C1 segment of cervical spinal cord (tissue), 14 donors: Measurements from ENCODE around the gene KRTAP9-1.
"Not testable (repeated sequence)": the region's sequence is repeated elsewhere in the genome, so short reads cannot be mapped to it uniquely, and the experiment has no call there.

Experiments
- DNase-seq, 14 donors: peaks; one replicate each; lab custom pipeline; 2025; lab: John Stamatoyannopoulos, UW

The KRTAP9-1 gene

DNA sequence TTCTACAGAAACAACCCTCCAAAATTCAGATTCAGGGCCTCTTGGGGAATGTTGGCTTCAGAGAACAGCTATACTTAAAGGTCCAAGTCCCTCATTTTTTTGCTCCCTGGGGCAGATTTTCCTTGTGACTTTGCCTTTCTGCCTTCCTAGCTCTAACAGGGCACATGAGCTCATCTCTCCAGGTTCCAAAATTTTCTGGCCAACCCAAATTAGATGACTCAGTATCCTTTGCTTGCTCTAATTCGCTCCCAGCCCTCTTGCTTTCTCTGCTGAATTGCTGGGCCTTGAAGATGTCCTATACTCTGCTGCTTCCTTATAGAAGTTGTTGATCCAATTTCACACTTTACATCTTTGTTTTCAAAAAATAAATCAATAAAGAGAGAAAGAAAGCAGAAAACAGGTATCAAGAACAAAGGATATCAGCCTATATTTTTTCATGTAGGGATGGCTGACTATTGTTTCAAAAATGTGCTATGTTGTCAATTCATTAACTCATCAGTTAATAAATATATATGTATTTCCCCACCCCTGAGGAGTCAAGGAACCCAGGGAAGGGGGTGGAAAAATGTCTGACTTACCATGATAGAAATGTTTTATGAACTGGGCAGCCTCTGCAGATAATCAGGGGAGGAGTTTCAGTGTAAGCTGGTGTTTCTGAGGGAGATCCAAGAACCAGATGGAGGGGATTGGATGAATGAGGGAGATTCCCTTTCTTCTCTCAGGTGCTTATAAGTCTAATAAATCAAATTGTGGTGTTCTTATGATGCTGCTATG is 10.7 kb upstream of the KRTAP9-1 start:
- DNase-seq: no peak

DNA sequence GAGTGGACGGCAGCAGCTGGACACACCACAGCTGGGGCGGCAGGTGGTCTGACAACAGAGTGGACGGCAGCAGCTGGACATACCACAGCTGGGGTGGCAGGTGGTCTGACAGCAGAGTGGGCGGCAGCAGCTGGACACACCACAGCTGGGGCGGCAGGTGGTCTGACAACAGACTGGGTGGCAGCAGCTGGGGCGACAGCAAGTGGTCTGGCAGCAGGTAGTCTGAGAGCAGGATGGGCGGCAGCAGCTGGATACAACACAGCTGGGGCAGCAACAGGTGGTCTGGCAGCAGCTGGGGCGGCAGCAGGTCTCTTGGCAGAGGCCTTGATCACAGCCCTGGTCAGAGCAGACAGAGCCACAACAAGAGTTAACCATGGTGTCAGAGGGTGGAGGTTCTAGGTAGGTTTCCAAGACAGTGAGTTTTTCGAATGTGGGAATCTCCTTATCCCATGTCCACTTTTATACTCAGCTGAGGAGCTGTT is 5.2 kb upstream of the KRTAP9-1 start, which contains the start of gene KRTAP4-1:
Gene KRTAP4-1, minus strand, starts transcription at position 432 of the 482 bp plus-strand sequence. Its CDS starts 57 bp downstream, at position 375.
- no peak for DNase-seq

DNA sequence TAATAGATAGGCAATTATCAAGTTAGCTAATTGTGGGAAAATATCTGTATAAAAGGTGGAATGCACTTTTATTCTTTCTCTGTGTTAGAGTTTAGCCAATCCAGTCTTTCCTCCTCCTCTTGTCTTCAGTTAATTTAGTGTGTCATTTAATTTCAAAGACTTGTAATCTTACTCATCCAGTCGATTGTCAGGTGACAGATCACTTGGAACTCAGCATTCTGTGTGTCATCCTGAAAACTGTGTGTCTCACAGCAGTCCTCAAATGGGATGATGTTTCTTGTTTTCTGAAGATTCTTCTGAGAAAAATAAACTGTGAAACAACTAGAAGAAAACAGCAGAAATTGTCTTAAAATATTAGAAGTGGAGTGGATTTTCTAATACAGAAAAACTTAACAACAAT is 4.7 kb upstream of the KRTAP9-1 start:
- no peak for DNase-seq

GRCh38 chr17:41186872-41187271 is 2.8 kb upstream of the KRTAP9-1 start:
- DNase-seq: no peak

- DNase-seq: no peak
Observed at GRCh38 chr17:41190328-41190727, 641 bp downstream of the KRTAP9-1 start.

DNA sequence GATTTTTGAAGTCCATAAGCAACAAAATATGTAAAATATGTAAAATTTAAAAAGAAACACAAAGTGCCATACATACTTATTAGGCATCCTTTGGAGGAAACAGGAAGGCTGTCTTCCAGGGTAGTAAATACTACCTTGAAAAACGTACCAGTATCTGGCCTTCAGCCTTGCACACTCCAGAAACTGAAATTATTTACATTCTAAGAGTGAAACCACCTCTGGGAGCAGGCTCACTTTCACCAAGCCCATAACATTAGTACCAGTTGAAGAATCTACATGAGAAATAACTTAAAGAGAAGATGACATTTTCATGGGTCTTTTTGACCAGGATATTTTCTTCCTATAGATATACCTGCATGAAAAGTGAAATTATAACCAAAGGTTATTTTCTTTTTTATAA is 6.4 kb downstream of the KRTAP9-1 start:
- DNase-seq: no peak

DNA sequence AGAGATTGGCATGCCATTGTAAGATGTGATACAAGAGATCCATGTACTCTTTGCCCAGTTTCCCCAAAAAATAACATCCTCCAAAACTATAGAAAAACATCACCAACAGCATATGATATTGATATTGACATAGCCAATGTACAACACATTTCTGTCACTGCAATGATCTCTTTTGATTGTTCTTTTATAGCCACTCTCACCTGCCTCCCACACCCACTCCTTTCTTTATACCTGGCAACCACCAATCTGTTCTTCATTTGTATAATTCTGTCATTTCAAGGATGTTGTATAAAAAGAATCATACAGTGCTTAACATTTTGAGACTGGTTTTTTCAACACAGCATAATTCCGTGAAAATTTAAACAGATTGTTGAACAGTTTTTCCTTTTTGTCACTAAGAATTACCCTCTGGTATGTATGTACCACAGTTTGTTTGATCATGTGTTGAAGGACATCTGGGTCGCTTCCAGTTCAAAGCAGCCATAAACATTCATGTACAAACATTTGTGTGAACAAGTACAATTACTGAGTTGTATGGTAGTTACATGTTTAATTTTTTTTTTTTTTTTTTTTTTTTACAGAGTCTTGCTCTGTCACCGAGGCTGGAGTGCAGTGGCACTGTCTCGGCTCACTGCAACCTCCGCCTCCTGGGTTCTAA is 9.9 kb downstream of the KRTAP9-1 start:
- no peak for DNase-seq

- no peak for DNase-seq
Observed at GRCh38 chr17:41211845-41212466, 22.3 kb downstream of the KRTAP9-1 start.

DNA sequence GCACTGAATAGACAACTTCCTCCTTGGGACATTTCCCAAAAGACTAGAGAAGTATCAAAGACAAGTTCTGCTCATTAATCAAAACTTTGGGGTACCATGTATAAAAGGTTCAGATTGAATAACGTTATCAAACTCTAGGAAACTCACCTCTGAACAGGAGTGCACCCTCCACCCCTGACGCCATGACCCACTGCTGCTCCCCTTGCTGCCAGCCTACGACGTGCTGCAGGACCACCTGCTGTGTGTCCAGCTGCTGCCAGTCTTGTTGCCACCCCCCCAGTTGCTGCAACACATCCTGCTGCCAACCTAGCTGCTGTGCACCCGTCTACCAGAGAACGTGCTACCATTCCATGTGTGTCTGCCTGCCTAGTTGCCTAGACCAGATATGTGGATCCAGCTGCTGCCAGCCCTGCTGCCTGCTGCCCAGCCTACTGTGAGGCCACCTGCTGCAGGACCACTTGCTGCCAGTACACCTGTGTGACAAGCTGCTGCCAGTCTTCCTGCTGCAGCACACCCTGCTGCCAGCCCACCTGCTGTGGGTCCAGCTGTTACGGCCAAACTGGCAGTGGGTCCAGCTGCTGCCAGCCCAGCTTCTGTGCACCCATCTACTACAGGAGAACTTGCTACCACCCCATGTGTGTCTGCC is 23.0 kb downstream of the KRTAP9-1 start:
- DNase-seq: no peak

DNA sequence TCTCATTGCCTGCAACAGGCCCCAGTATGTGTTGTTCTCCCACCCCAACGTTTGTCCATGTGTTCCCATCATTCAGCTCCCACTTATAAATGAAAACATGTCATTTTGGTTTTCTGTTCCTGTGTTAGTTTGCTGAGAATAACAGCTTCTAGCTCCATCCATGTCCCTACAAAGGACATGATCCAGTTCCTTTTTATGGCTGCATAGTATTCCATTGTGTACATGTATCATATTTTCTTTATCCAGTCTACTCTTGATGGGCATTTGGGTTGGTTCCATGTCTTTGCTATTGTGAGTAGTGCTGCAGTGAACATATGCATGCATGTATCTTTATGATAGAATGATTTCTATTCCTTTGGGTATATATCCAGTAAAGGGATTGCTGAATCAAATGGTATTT is 26.0 kb downstream of the KRTAP9-1 start:
- no peak for DNase-seq

GRCh38 chr17:41223821-41224220 is 34.1 kb downstream of the KRTAP9-1 start:
- no peak for DNase-seq

DNA sequence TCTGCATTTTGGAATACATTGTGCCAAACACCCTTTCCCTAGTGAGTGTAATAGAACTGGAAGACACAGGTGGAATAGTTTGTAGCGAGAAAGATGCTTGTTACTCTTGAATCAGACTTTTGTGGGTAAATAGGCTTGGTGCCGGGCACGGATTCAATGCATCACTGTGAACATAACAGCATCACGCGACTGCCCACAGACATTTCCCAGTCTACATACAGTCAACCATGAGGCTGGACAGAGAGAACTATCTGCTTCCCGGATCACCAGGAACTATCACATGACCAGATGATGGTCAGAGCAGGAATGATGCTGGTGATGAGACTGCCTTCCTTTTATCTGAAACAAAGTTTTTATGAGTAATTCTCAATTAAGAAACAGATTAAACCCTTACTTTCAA is 36.4 kb downstream of the KRTAP9-1 start:
- no peak for DNase-seq

DNA sequence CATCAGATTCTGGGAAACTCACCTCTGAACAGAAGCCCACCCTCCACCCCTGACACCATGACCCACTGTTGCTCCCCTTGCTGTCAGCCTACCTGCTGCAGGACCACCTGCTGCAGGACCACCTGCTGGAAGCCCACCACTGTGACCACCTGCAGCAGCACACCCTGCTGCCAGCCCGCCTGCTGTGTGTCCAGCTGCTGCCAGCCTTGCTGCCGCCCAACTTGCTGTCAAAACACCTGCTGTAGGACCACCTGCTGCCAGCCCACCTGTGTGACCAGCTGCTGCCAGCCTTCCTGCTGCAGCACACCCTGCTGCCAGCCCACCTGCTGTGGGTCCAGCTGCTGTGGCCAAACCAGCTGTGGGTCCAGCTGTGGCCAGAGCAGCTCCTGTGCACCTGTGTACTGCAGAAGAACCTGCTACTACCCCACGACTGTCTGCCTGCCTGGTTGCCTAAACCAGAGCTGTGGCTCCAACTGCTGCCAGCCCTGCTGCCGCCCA is 37.0 kb downstream of the KRTAP9-1 start, which contains the start of gene KRTAP9-2:
Gene KRTAP9-2, plus strand, starts transcription at position 51 of the 498 bp plus-strand sequence. Its CDS starts 7 bp downstream, at position 58.
- DNase-seq: not testable (repeated sequence)

DNA sequence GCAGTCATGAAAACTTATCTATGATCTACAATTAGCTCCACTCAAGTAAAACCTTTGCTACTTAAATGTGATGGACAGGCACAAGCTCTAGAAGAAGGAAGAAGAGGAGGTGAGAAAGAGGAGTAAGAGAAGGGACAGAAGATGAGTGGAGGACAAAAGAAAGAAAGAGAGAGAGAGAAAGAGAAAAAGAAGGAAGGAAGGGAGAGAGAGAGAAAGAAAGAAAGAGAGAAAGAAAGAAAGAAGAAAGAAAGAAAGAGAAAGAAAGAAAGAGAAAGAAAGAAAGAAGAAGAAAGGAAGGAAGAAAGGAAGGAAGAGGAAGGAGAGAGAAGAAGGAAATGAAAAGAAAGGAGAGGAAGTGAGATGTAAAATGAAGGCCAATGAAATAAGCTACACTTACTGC is 40.4 kb downstream of the KRTAP9-1 start:
- DNase-seq: no peak

DNA sequence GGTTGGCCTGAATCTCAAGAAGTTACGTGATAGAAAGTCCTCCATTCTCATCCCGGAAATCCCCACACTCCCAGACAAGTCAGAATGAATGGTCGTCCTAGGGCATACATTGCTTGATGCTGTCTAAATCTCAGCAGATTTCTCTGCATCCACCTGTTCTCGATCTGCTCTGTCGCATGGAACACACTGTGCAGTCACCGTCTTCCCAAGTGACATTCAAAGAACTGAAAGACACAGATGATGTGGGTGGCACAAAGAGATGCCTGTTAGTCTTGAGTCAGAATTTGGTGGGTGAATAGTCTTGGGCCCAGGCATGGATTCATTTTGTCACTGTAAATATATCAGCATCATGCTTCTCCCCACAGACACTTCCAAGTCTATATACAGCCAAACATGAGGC is 42.0 kb downstream of the KRTAP9-1 start:
- DNase-seq: no peak

DNA sequence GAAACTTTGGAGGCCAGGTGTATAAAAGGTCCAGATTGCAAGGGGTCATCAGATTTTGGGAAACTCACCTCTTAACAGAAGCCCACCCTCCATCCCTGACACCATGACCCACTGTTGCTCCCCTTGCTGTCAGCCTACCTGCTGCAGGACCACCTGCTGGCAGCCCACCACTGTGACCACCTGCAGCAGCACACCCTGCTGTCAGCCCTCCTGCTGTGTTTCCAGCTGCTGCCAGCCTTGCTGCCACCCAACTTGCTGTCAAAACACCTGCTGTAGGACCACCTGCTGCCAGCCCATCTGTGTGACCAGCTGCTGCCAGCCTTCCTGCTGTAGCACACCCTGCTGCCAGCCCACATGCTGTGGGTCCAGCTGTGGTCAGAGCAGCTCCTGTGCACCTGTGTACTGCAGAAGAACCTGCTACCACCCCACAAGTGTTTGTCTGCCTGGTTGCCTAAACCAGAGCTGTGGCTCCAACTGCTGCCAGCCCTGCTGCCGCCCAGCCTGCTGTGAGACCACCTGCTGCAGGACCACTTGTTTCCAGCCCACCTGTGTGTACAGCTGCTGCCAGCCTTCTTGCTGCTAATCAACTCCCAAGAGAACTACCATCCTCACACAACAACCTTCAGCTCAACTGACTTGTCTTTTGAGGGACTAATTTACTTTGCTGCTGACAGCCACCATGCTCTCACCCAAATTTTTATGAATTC is 42.9 kb downstream of the KRTAP9-1 start, which contains the start of gene KRTAP9-3:
Gene KRTAP9-3, plus strand, starts transcription at position 51 of the 707 bp plus-strand sequence. Its CDS starts 53 bp downstream, at position 104.
- not testable (repeated sequence) for DNase-seq

DNA sequence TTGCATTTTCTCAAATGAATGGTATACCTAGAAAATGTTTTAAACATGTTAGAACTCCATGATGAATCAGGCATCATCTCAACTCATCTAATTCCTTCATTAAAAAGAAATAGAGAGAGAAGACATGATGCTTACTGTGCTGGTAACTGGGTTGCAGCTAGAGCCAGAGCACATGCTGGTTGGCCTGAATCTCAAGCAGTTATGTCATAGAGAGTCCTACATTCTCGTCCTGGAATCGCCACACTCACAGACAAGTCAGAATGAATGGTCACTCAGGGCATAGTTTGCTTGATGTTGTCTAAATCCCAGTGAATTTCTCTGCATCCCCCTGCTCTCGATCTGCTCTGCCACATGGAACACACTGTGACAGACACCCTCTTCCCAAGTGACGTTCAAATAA is 47.4 kb downstream of the KRTAP9-1 start:
- DNase-seq: not testable (repeated sequence)

- DNase-seq: not testable (repeated sequence)
Observed at GRCh38 chr17:41237949-41238437, 48.3 kb downstream of the KRTAP9-1 start, which contains the start of gene KRTAP9-8. KRTAP9-8 (plus strand) TSS chr17:41237999; CDS start chr17:41238052, 53 bp downstream.
